ENCODE results near the gene HAGHL.
A peak's percentile ranks its signal among the peaks of the same experiment; 100 is the strongest.
"Not testable (repeated sequence)": the region's sequence is repeated elsewhere in the genome, so short reads cannot be mapped to it uniquely, and the experiment has no call there.

HAGHL gene

DNA sequence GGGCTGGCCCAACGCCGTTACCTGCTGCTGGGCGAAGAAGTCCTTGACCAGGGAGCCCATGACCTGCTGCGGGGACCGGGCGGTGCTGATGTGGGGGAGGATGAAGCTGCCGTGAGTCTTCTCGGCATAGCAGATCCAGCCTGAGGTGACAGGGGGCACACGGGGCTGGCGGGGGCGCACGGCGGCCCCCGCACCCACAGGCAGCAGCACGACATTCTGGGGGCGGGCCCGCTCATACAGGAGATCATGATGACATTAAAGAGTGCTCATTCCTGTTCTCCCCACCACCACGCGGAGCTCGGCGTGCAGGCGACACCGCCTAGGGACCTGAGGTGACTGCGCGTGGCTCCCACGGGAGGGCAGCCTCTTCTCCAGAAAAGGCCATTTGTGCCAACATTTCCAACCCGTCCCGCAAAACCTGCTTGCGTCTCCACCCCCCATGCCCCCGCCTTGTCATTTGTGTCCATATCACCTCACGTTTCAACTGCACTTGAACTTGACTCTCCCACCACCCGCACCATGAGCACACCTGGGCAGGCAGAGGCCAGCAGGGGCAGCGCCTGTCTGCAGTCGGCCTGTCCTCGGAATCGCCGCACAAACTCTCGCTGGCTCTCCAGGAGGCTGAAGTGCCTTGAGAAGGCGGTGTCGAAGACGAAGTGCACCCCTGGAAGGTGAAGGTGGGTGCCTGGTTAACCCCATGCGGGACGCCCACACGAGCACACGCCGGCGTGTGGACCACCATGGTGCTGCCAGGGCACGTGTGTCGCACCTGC lies 7.5 kb downstream of the HAGHL start:
- no peak for DNase-seq (ENCODE audit: low read depth)

GRCh38 chr16:734981-735881 lies 8.3 kb downstream of the HAGHL start:
- no peak for DNase-seq (ENCODE audit: low read depth)

GRCh38 chr16:735982-736453 lies 9.1 kb downstream of the HAGHL start:
- no peak for DNase-seq (ENCODE audit: low read depth)

GRCh38 chr16:736936-737481 lies 10.1 kb downstream of the HAGHL start:
- DNase-seq (ENCODE audit: low read depth), result no peak

DNA sequence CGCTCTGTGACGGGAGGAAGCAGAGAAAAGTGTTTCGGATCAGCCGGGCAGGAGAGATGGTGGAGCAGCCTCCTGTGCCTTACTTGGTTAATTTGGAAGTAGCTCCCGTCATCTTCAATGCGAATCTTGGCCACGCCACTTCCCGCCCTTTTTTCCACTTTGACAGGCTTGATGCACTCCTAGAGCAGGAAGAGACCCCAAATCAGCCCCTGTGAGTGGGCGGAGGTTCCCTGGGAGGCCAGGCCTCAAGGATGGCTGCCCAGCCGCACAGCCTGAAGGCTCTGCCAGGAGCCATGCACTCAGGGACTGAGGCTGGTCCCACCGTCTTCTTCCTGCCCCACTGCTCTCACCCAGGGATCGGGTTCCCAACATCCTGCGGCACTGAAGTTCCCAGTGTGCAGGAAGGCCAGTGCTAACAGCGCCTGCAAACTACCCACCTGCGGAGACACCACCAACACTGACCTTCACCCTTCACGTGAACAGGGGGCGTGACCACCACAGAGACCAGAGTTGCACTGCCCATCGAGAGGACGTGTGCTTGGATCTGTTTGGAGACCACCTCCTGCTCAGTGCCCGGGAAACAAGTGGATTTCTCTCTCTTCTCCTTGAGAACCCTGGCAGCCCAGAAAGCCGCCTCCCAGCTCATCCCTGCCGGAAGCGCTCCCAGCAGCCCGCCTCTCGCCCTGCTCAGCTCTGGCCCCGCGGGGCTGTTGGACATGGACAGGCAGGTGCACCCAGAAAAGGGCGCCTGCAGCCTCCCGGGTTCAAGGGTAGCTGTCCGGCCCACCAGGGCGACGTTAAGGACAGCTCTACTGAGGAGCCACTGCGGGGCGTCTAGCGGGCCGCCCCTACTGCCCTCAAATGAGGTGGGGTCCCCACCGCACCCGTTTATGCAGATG lies 12.9 kb downstream of the HAGHL start:
- no peak for DNase-seq (ENCODE audit: low read depth)

DNA sequence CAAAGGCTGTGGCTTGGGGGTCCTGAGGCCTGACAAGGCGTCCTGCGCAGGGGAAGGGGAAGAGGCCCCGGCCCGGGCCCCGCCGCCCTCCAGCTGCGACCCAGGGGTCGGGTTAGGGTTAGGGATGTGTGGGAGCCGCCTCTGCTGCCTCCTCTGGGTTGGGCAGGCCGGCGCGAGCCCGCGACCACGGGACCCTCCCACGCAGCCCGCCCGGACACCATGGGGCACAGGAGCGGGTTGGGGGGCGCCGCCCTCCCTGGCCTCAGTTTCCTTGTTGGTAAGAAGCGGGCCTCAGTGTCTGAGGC lies 13.5 kb downstream of the HAGHL start:
- DNase-seq (ENCODE audit: low read depth), result no peak

DNA sequence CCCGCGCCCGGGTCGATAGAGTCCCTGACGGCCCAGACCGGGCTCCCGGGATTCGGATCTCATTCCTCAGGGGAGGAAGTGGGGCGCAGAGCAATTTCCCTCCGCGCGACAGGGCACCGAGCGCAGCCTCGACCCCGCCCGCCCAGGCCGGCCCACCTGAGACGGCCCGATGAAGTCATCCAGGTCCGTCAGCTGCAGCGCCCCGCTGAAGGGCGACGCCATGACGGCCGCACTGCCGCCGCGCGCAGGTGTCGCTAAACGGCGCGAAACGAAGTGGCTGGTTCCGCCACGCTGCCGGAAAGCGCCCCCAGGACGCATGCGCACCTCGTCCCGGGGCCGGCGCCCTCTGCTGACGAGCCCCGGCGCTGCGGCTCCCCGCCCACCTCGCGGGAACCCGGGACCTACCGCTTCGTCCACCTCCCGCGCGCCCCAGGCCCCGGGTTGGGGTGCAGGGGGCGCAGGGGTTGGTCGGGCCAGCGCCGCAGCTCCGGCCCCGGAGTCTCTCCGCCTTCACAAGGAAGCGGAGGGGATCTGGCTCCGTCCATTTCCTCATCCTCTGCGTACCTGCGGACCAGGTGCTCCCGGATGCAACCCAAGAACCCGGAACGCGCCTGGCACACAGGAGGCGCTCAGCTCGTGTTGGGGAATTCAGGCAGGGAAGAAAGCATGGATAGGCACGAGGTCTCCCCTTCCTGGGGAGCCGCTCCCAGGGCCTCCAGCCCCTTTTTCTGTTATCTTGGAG lies 14.0 kb downstream of the HAGHL start, which contains the start of gene CIAO3:
TSS of gene CIAO3 (minus strand) at position 234 of the 742 bp plus-strand sequence. CDS start at position 222, 12 bp downstream.
- DNase-seq (ENCODE audit: low read depth), result peak; percentile 84

GRCh38 chr16:741986-742629 lies 15.2 kb downstream of the HAGHL start:
- DNase-seq (ENCODE audit: low read depth), result no peak

DNA sequence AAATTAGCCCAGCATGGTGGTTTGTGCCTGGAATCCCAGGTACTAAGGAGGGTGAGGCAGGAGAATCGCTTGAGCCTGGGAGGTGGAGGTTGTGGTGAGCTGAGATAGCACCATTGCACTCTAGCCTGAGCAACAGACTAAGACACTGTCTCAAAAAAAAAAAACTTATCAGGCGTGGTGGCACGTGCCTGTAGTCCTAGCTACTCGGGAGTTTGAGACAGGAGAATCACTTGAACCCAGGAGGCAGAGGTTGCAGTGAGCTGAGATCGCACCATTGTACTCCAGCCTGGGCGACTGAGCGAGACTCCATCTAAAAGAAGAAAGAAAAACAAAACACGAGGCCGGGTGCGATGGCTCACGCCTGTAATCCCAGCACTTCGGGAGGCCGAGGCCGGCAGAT lies 16.0 kb downstream of the HAGHL start:
- DNase-seq (ENCODE audit: low read depth), result not testable (repeated sequence)

DNA sequence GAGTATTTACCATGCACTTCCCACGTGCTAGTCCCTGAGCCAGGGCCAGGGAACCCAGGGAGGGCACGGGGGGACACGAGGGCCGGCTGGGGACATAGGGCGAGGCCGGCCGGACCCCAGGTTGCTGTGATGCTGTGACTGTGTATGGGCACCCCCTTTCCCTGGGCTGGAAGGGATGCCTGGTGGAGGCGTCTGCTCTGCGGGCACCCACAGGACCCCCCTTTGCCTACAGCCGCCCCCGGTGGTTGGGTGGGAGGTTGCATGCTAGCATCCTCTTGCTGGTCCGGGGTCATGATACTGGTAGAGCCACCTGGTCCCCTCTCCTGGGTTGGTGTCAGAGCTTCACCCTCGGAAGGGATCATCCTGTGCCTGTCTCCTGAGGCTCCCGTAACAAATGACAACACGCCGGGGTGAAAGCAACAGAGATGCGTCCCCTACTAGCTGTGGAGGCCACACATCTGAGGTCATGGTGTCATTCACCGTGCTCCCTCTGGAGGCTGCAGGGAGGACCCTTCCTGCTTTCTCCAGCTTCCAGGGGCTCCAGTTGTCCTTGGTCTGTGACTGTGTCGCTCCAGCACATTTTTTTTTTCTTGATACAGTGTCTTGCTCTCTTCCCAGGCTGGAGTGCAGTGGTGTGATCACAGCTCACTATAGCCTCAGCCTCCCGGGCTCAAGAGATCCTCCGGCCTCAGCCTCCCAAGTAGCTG lies 17.0 kb downstream of the HAGHL start:
- DNase-seq (ENCODE audit: low read depth), result no peak

DNA sequence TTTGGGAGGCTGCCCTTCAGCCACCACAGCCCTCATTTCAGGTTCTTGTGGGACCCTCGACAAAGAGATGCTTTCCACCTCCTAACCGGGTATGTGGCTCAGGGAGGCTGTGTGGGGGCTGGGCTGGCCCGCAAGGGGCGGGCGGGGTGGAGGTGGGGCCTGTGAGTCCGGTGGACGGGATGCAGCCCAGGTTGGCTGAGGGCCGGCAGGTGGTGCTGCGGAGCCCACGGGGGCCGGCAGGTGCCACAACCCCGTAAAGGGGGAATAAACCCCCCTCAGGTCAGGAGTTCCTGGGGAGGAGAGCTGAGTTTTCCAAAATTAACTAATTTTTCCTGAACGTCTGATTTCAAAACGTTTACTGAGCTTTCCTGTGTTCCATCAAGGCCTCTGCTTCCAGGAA lies 18.8 kb downstream of the HAGHL start:
- DNase-seq (ENCODE audit: low read depth), result no peak

DNA sequence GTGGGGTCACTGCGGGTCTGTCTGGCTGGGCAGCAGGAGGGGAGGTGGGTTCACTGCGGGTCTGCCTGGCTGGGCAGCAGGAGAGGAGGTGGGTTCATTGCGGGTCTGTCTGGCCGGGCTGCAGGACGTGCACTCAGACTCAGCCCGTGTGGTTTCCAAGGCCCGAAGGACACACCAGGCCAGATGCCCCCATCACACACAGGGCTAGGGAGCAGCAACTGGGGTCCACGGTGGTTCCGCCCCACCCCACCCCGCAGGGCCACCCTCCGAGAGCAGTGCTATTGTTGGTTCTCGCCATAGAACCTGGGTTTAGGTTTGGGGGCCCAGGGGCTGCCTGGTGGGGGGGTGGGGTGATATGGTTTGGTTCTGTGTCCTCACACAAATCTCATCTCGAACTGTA lies 19.7 kb downstream of the HAGHL start:
- DNase-seq (ENCODE audit: low read depth), result no peak

GRCh38 chr16:747978-748746 lies 21.3 kb downstream of the HAGHL start:
- DNase-seq (ENCODE audit: low read depth), result no peak

GRCh38 chr16:749010-749409 lies 22.1 kb downstream of the HAGHL start:
- DNase-seq (ENCODE audit: low read depth), result peak; percentile 88

DNA sequence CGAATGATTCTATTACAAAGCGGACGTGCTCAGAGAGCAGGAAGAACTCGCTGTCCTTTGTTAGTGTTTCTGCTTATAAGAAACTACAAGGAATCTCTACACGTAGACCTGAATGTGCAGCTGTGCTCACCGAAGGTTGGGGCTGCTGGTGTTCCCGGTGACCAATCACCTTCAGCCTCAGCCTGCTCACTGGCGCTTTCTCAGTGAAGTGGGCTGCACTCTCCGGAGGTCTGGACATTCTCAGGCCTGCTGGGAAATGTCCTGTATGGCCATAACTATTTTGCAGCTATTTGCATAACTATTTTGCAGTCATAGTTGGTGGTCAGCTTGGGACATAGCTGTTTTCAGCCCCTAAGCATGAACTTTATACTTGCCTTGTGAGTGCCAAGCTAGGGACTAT lies 23.6 kb downstream of the HAGHL start:
- DNase-seq (ENCODE audit: low read depth), result no peak

DNA sequence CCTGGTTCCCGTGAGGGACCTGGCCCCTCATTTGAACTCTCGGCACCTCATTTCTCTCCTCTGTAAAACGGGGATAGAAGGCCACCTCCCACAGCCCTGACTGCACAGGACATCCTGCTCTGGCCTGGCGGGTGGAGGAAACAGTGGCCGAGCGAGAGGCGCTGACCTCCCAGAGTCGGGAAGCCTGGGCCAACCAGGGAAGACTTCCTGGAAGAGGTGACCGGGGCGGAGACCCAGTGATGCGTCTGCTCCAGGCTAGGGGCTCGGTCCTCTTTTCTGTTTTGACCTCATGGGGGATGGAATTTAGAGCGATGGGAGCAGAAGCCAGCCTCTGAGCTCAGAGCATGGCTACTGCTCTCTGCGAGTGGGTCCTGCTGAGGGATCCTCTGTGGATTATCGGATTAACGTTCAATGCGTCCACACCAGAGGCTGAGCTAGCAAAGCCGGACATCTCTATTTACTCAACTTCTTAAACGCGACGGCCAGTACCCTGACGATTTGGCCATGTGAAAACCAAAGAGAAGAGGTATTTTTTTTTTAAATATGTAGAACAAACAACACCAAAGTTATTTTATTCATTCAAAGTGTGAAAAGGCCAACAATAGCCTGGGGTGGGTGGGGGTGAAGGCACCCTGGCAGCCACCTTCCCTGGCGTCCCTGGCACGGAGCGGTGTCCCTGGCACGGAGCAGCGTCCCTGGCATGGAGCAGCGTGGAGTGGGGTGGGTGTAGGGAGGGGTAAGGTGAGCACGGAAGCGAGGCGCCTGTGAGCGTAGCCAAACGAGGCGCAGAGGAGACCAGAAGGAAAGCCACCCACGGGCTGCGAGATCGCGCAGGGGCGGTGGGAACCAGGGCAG lies 24.5 kb downstream of the HAGHL start:
- DNase-seq (ENCODE audit: low read depth), result no peak

GRCh38 chr16:752007-752312 lies 25.1 kb downstream of the HAGHL start:
- no peak for DNase-seq (ENCODE audit: low read depth)

DNA sequence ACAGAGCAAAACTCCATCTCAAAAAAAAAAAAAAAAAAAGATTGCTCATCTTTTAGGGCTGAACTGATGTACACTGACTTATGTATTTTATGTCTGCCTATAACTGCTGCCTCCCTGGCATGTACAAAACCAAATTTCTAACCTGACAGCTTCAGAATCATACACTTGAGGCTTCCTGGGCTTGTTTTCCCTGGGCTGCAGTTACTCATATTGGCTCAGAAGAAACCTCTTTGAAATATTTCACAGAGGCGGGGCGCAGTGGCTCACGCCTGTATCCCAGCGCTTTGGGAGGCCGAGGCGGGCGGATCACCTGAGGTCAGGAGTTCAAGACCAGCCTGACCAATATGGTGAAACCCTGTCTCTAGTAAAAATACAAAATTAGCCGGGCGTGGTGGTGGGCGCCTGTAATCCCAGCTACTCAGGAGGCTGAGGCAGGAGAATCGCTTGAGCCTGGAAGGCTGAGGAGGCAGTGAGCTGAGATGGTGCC lies 27.3 kb downstream of the HAGHL start:
- DNase-seq (ENCODE audit: low read depth), result not testable (repeated sequence)

Measured in EH (cell line).